ENCODE data around the gene NCDN.

NCDN gene

GRCh38 chr1:35573198-35574124 is 15.9 kb downstream of the NCDN start, which contains the start of gene TFAP2E:
Gene TFAP2E (plus strand): TSS chr1:35573314. CDS start chr1:35573578, 264 bp downstream.
- TF ChIP-seq POLR2AphosphoS5 (IDR thresholded peaks at IDR 0.05; ENCODE audit: low read depth, low read length) (no peak), FOXP2 (optimal IDR thresholded peaks at IDR 0.05; ENCODE audit: borderline replicate concordance, extremely low read depth, extremely low read length, insufficient read depth) (no peak), REST (IDR thresholded peaks at IDR 0.05; ENCODE audit: insufficient read depth in 1 of 2, low read depth in 2 of 2, low read length in 2 of 2) (no peak), TAF1 (IDR thresholded peaks at IDR 0.05; ENCODE audit: borderline replicate concordance, insufficient read depth, low read length) (no peak), SIN3A (IDR thresholded peaks at IDR 0.05; ENCODE audit: borderline replicate concordance, insufficient read depth, low read length) (no peak)

- TF ChIP-seq SIN3A (IDR thresholded peaks at IDR 0.05; ENCODE audit: borderline replicate concordance, insufficient read depth, low read length) = no peak
- no peak for TF ChIP-seq FOXP2 (optimal IDR thresholded peaks at IDR 0.05; ENCODE audit: borderline replicate concordance, extremely low read depth, extremely low read length, insufficient read depth)
- no peak for TF ChIP-seq REST (IDR thresholded peaks at IDR 0.05; ENCODE audit: insufficient read depth in 1 of 2, low read depth in 2 of 2, low read length in 2 of 2)
- TF ChIP-seq TAF1 (IDR thresholded peaks at IDR 0.05; ENCODE audit: borderline replicate concordance, insufficient read depth, low read length) = no peak
- TF ChIP-seq POLR2AphosphoS5 (IDR thresholded peaks at IDR 0.05; ENCODE audit: low read depth, low read length) = no peak
These were observed 16.6 kb downstream of the NCDN start for GRCh38 chr1:35574125-35574654.

GRCh38 chr1:35574655-35575415 is 17.2 kb downstream of the NCDN start:
- no peak for TF ChIP-seq REST (IDR thresholded peaks at IDR 0.05; ENCODE audit: insufficient read depth in 1 of 2, low read depth in 2 of 2, low read length in 2 of 2)
- no peak for TF ChIP-seq POLR2AphosphoS5 (IDR thresholded peaks at IDR 0.05; ENCODE audit: low read depth, low read length)
- no peak for TF ChIP-seq SIN3A (IDR thresholded peaks at IDR 0.05; ENCODE audit: borderline replicate concordance, insufficient read depth, low read length)
- no peak for TF ChIP-seq TAF1 (IDR thresholded peaks at IDR 0.05; ENCODE audit: borderline replicate concordance, insufficient read depth, low read length)
- no peak for TF ChIP-seq FOXP2 (optimal IDR thresholded peaks at IDR 0.05; ENCODE audit: borderline replicate concordance, extremely low read depth, extremely low read length, insufficient read depth)

GRCh38 chr1:35575416-35575958 is 17.9 kb downstream of the NCDN start:
- TF ChIP-seq POLR2AphosphoS5 (IDR thresholded peaks at IDR 0.05; ENCODE audit: low read depth, low read length) (no peak), SIN3A (IDR thresholded peaks at IDR 0.05; ENCODE audit: borderline replicate concordance, insufficient read depth, low read length) (no peak)
